ENCODE results near the gene TMEM150C.

The TMEM150C gene

GRCh38 chr4:82561786-82562563 is at the start of gene TMEM150C:
TSS of gene TMEM150C (minus strand) at chr4:82561988. CDS start at chr4:82504657, 57,331 bp downstream.
- Histone ChIP-seq H3K4me3 (ENCODE audit: low read length) (peak within 1 kb of the TSS; percentile 50), H3K9me3 (ENCODE audit: low read length) (peaks cover 4% of the 10 kb centered on the region), H2AFZ (ENCODE audit: low read depth, low read length) (peak within 1 kb of the TSS; percentile 91), H3K27me3 (ENCODE audit: insufficient read depth, low read length) (peaks cover 27% of the 10 kb centered on the region), H3K36me3 (ENCODE audit: insufficient read depth, low read length) (no peaks in the 10 kb centered on the region), H3K4me1 (ENCODE audit: insufficient read depth, low read length) (peaks cover 16% of the 10 kb centered on the region)

- no peaks in the 10 kb centered on the region for H3K27me3 ChIP-seq (ENCODE audit: insufficient read depth, low read length)
- no peak overlapping the region for H3K4me3 ChIP-seq (ENCODE audit: low read length)
- H3K4me1 ChIP-seq (ENCODE audit: insufficient read depth, low read length), result peaks cover 17% of the 10 kb centered on the region
- peaks cover 5% of the 10 kb centered on the region for H3K9me3 ChIP-seq (ENCODE audit: low read length)
- H2AFZ ChIP-seq (ENCODE audit: low read depth, low read length), result no peak overlapping the region
- H3K36me3 ChIP-seq (ENCODE audit: insufficient read depth, low read length), result no peaks in the 10 kb centered on the region
These were observed 49.7 kb upstream of the TMEM150C start for GRCh38 chr4:82611527-82611926.

- no peaks in the 10 kb centered on the region for H3K36me3 ChIP-seq (ENCODE audit: insufficient read depth, low read length)
These were observed 48.3 kb upstream of the TMEM150C start for GRCh38 chr4:82610041-82610440.

GRCh38 chr4:82606622-82607021 is 44.8 kb upstream of the TMEM150C start:
- no peak overlapping the region for H3K4me3 ChIP-seq (ENCODE audit: low read length)
- H3K27me3 ChIP-seq (ENCODE audit: insufficient read depth, low read length), result no peaks in the 10 kb centered on the region
- H3K4me1 ChIP-seq (ENCODE audit: insufficient read depth, low read length), result peaks cover 6% of the 10 kb centered on the region
- peaks cover 6% of the 10 kb centered on the region for H3K9me3 ChIP-seq (ENCODE audit: low read length)
- no peak overlapping the region for H2AFZ ChIP-seq (ENCODE audit: low read depth, low read length)
- H3K36me3 ChIP-seq (ENCODE audit: insufficient read depth, low read length), result no peaks in the 10 kb centered on the region

More at GRCh38 chr4:82610041-82610440, 48.3 kb upstream of the TMEM150C start:
- no peak overlapping the region for H2AFZ ChIP-seq (ENCODE audit: low read depth, low read length)
- H3K4me1 ChIP-seq (ENCODE audit: insufficient read depth, low read length), result peaks cover 17% of the 10 kb centered on the region
- peaks cover 6% of the 10 kb centered on the region for H3K9me3 ChIP-seq (ENCODE audit: low read length)
- no peaks in the 10 kb centered on the region for H3K27me3 ChIP-seq (ENCODE audit: insufficient read depth, low read length)
- H3K4me3 ChIP-seq (ENCODE audit: low read length), result no peak overlapping the region

GRCh38 chr4:82604522-82604921 is 42.7 kb upstream of the TMEM150C start:
- Histone ChIP-seq H3K4me1 (ENCODE audit: insufficient read depth, low read length) (no peaks in the 10 kb centered on the region), H2AFZ (ENCODE audit: low read depth, low read length) (no peak overlapping the region), H3K4me3 (ENCODE audit: low read length) (no peak overlapping the region), H3K27me3 (ENCODE audit: insufficient read depth, low read length) (no peaks in the 10 kb centered on the region), H3K9me3 (ENCODE audit: low read length) (peaks cover 6% of the 10 kb centered on the region), H3K36me3 (ENCODE audit: insufficient read depth, low read length) (no peaks in the 10 kb centered on the region)

GRCh38 chr4:82601242-82602015 is 39.6 kb upstream of the TMEM150C start:
- Histone ChIP-seq H3K9me3 (ENCODE audit: low read length) (no peaks in the 10 kb centered on the region), H2AFZ (ENCODE audit: low read depth, low read length) (no peak overlapping the region), H3K27me3 (ENCODE audit: insufficient read depth, low read length) (peaks cover 11% of the 10 kb centered on the region), H3K4me1 (ENCODE audit: insufficient read depth, low read length) (no peaks in the 10 kb centered on the region), H3K36me3 (ENCODE audit: insufficient read depth, low read length) (no peaks in the 10 kb centered on the region), H3K4me3 (ENCODE audit: low read length) (no peak overlapping the region)

DNA sequence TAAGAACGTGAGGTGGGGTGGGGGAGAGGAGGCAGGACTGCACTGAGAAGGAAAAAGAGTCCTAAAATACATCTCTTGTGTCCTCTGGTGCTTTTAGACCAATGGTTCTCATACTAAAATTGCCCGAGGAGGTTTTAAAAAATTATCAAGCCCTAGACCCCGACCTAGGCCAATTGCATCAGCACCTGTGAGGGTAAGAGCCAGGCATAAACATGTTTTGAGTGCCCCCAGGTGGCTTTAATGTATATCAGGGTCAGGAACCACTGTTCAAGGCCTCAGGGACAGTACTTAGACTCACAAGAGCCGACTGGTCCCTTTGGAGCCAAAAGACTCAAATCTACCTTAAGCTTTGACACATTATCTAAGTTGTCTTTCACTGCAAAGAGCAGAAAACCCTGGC is 37.5 kb upstream of the TMEM150C start:
- H3K9me3 ChIP-seq (ENCODE audit: low read length), result no peaks in the 10 kb centered on the region

GRCh38 chr4:82594456-82594855 is 32.7 kb upstream of the TMEM150C start:
- peaks cover 11% of the 10 kb centered on the region for H3K27me3 ChIP-seq (ENCODE audit: insufficient read depth, low read length)
- H2AFZ ChIP-seq (ENCODE audit: low read depth, low read length), result no peak overlapping the region
- H3K4me1 ChIP-seq (ENCODE audit: insufficient read depth, low read length), result no peaks in the 10 kb centered on the region
- no peak overlapping the region for H3K4me3 ChIP-seq (ENCODE audit: low read length)
- no peaks in the 10 kb centered on the region for H3K36me3 ChIP-seq (ENCODE audit: insufficient read depth, low read length)
- no peaks in the 10 kb centered on the region for H3K9me3 ChIP-seq (ENCODE audit: low read length)

More for the DNA sequence above, 37.5 kb upstream of the TMEM150C start:
- H2AFZ ChIP-seq (ENCODE audit: low read depth, low read length), result no peak overlapping the region
- peaks cover 11% of the 10 kb centered on the region for H3K27me3 ChIP-seq (ENCODE audit: insufficient read depth, low read length)
- no peaks in the 10 kb centered on the region for H3K4me1 ChIP-seq (ENCODE audit: insufficient read depth, low read length)
- no peak overlapping the region for H3K4me3 ChIP-seq (ENCODE audit: low read length)
- H3K36me3 ChIP-seq (ENCODE audit: insufficient read depth, low read length), result no peaks in the 10 kb centered on the region

GRCh38 chr4:82593411-82593810 is 31.6 kb upstream of the TMEM150C start:
- peaks cover 11% of the 10 kb centered on the region for H3K27me3 ChIP-seq (ENCODE audit: insufficient read depth, low read length)
- no peaks in the 10 kb centered on the region for H3K9me3 ChIP-seq (ENCODE audit: low read length)
- no peaks in the 10 kb centered on the region for H3K4me1 ChIP-seq (ENCODE audit: insufficient read depth, low read length)
- H2AFZ ChIP-seq (ENCODE audit: low read depth, low read length), result no peak overlapping the region
- no peaks in the 10 kb centered on the region for H3K36me3 ChIP-seq (ENCODE audit: insufficient read depth, low read length)
- no peak overlapping the region for H3K4me3 ChIP-seq (ENCODE audit: low read length)

- no peaks in the 10 kb centered on the region for H3K9me3 ChIP-seq (ENCODE audit: low read length)
- H3K36me3 ChIP-seq (ENCODE audit: insufficient read depth, low read length), result no peaks in the 10 kb centered on the region
- no peaks in the 10 kb centered on the region for H3K4me1 ChIP-seq (ENCODE audit: insufficient read depth, low read length)
- H3K4me3 ChIP-seq (ENCODE audit: low read length), result no peak overlapping the region
- no peak overlapping the region for H2AFZ ChIP-seq (ENCODE audit: low read depth, low read length)
- peaks cover 5% of the 10 kb centered on the region for H3K27me3 ChIP-seq (ENCODE audit: insufficient read depth, low read length)
These were observed 30.9 kb upstream of the TMEM150C start for GRCh38 chr4:82592639-82593038.

GRCh38 chr4:82591592-82591991 is 29.8 kb upstream of the TMEM150C start:
- no peak overlapping the region for H2AFZ ChIP-seq (ENCODE audit: low read depth, low read length)
- H3K27me3 ChIP-seq (ENCODE audit: insufficient read depth, low read length), result no peaks in the 10 kb centered on the region
- H3K4me1 ChIP-seq (ENCODE audit: insufficient read depth, low read length), result no peaks in the 10 kb centered on the region
- no peaks in the 10 kb centered on the region for H3K36me3 ChIP-seq (ENCODE audit: insufficient read depth, low read length)
- no peaks in the 10 kb centered on the region for H3K9me3 ChIP-seq (ENCODE audit: low read length)
- H3K4me3 ChIP-seq (ENCODE audit: low read length), result no peak overlapping the region

DNA sequence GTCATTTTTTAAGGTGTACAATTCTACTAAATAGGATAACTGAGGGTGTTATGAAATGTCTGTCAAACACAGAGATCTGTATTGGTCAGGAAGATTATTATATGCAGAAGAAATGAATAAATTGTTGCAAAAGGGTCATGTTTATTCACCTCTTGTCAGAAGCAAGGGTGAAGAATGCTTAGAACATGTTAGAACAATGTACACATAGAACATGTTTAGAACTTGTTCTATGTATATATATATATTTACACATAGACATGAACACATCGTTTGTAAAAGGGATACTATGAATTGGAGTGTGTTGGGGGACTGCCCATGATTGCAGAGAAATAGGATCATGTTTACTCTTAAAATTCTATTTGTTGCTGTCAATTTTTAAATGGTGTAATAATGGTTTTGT is 28.0 kb upstream of the TMEM150C start:
- H3K9me3 ChIP-seq (ENCODE audit: low read length), result no peaks in the 10 kb centered on the region
- H3K36me3 ChIP-seq (ENCODE audit: insufficient read depth, low read length), result no peaks in the 10 kb centered on the region
- no peak overlapping the region for H2AFZ ChIP-seq (ENCODE audit: low read depth, low read length)
- peaks cover 8% of the 10 kb centered on the region for H3K4me1 ChIP-seq (ENCODE audit: insufficient read depth, low read length)
- no peak overlapping the region for H3K4me3 ChIP-seq (ENCODE audit: low read length)
- no peaks in the 10 kb centered on the region for H3K27me3 ChIP-seq (ENCODE audit: insufficient read depth, low read length)

- no peaks in the 10 kb centered on the region for H3K27me3 ChIP-seq (ENCODE audit: insufficient read depth, low read length)
- no peak overlapping the region for H2AFZ ChIP-seq (ENCODE audit: low read depth, low read length)
- no peak overlapping the region for H3K4me3 ChIP-seq (ENCODE audit: low read length)
- no peaks in the 10 kb centered on the region for H3K9me3 ChIP-seq (ENCODE audit: low read length)
- no peaks in the 10 kb centered on the region for H3K36me3 ChIP-seq (ENCODE audit: insufficient read depth, low read length)
- peaks cover 9% of the 10 kb centered on the region for H3K4me1 ChIP-seq (ENCODE audit: insufficient read depth, low read length)
These were observed 27.0 kb upstream of the TMEM150C start for GRCh38 chr4:82588771-82589270.

Data from neuron (in vitro differentiated cells).